NCI-H524 treated with DMSO at 0.1 percent for 48 hours (cell line): ENCODE data around the gene DDX54.

Experiments
- DNase-seq: peaks from one replicate; lab custom pipeline; 2025; lab: John Stamatoyannopoulos, UW

Gene DDX54, protein sequence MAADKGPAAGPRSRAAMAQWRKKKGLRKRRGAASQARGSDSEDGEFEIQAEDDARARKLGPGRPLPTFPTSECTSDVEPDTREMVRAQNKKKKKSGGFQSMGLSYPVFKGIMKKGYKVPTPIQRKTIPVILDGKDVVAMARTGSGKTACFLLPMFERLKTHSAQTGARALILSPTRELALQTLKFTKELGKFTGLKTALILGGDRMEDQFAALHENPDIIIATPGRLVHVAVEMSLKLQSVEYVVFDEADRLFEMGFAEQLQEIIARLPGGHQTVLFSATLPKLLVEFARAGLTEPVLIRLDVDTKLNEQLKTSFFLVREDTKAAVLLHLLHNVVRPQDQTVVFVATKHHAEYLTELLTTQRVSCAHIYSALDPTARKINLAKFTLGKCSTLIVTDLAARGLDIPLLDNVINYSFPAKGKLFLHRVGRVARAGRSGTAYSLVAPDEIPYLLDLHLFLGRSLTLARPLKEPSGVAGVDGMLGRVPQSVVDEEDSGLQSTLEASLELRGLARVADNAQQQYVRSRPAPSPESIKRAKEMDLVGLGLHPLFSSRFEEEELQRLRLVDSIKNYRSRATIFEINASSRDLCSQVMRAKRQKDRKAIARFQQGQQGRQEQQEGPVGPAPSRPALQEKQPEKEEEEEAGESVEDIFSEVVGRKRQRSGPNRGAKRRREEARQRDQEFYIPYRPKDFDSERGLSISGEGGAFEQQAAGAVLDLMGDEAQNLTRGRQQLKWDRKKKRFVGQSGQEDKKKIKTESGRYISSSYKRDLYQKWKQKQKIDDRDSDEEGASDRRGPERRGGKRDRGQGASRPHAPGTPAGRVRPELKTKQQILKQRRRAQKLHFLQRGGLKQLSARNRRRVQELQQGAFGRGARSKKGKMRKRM

DNA sequence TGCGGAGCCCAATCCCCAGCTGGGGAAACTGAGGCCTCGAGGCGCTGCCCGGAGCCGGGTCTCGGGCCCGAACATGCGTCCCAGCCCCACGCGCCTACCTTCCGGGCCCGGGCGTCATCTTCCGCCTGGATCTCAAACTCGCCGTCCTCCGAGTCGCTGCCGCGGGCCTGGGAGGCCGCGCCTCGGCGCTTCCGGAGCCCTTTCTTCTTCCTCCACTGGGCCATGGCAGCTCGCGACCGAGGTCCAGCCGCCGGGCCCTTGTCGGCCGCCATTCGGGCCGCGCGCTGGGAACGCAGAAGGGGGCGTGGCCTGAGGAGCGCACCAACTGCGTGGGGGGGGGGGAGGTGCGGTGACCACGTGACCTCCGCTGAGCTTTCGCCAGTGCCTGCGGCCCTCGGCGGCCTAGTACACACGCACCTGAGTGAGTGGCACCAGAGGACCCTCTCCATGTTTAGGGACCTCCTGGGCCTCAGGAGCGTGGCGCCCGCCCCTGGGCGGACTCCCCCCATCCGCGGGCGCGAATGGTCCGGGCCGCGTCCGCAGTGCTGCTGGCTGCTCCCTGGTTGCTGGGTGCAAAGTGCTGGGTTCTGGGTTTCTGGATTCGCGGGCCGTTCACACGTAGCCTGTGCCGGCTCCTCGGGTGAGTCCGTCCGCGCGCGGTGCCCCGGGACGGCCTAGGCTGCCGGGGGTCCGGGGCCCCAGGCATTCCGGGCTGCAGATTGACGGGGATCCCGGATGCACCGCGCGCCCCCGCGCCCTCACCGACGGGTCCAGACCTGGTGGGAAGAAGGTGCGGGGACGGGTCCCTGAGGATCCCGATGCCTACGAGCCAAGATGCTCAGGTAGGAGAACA, at the start of gene DDX54, which contains the start of gene RITA1:
TSS of gene DDX54 (minus strand) at position 299 of the 853 bp plus-strand sequence. CDS start at position 272, 27 bp downstream.
TSS of gene RITA1 (plus strand) at position 542 of the 853 bp plus-strand sequence. CDS start 1,026 bp downstream, outside the sequence.
- DNase-seq: peak; percentile 55

DNA sequence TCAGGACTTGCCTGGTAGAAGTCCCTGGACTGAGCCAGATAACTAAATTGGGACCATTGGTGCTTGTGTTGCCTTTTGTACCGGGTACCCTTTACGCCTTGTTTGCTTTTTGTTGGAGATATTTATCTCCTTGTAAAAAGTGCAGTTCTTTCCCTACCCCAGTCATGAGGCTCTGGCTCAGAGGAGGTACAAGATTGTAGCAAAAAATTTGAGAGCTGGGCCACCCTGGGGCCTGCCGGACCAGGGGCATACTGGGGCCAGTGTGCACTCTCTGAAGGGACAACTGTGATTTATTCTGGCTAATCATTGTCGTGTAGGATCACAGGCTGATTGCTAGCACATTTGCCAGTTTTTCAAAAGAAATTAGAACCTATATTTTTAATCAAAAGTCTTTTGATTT, 49.2 kb upstream of the DDX54 start:
- no peak for DNase-seq

DNA sequence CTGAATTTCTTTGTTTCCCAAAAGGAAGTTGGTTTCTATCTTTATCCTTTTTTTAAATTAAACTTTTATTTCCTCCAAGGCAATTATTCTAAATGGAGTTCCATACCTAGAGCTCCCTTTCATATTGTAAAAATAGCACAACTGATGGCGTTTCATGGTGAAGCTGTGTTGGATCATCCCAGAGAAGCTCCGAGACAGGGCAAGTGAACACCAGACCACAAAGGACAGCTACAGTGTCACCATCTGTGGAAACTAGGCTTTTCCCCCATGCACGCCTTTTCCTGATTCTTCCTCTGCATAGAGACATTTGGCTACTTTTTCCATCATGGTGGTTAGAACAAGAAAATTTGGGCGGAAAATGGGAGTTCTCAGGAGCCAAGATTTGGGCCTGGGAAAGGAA, 48.7 kb upstream of the DDX54 start:
- DNase-seq: no peak

GRCh38 chr12:113232840-113233585, 47.7 kb upstream of the DDX54 start:
- peak; percentile 67 for DNase-seq

DNA sequence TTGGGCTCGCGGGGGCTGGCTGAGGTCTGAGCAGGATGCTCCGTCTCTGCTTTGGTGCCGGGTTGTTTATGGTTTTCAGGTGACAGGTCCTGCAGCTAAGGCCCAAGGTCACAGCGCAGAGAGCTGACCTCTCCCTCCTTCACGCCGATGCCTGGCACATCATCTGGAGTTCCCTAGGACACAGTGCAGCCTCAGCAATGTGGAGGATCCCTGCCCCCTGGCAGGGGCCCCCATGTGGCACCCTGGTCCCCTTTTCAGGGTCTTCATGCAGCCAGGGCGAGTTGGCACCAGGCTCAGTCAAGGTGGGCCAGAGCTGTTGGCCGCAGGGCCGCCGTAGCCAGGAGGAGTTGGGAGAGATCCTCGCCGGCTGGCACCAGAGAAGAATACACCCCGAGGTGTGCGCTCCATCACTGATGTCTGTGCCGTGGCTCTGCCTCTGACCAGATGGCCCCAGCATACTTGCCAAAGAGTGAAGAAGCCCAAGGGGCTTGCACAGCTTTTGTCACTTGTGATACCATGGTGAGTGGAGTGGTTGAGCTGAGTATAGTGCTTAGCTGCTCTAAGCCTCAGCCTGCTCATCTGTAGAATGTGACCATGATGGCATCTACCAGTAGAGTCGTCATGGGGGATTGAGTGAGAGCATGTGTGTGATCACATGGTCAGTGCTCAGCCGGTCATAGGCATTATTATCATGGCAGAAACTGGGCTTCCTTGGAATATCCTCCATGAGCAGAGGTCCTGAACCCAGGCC, 47.0 kb upstream of the DDX54 start:
- DNase-seq: no peak

GRCh38 chr12:113231235-113232088, 46.2 kb upstream of the DDX54 start:
- no peak for DNase-seq

GRCh38 chr12:113230315-113231234, 45.3 kb upstream of the DDX54 start:
- no peak for DNase-seq

DNA sequence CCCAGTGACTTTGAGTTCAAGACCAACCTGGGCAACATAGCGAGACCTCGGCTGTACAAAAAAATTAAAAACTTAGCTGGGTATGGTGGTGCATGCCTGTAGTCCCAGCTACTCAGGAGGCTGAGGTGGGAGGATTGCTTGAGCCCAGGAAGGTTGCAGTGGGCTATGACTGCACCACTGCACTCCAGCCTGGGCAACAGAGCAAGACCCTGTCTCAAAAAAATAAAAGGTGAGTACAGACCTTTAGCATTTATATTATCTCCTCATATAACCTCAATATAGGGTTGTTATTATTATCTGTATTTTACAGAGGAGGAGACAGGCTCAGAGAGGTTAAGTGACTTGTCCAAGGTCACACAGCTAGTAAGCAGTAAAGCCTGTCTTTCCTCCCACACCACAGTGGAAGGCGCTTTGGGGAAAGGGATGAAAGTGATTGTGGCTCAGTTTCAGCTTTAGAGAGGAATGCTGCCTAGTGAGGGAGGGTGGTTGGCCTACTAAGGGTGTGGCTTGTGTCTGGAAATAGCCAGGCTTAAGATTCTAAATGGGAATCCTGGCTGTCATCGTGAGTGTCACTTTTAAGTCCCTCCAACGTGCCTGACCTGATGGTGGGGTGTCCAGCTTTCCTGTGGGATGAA, 43.2 kb upstream of the DDX54 start:
- DNase-seq: no peak

- no peak for DNase-seq
Observed at GRCh38 chr12:113227686-113228391, 42.6 kb upstream of the DDX54 start.

DNA sequence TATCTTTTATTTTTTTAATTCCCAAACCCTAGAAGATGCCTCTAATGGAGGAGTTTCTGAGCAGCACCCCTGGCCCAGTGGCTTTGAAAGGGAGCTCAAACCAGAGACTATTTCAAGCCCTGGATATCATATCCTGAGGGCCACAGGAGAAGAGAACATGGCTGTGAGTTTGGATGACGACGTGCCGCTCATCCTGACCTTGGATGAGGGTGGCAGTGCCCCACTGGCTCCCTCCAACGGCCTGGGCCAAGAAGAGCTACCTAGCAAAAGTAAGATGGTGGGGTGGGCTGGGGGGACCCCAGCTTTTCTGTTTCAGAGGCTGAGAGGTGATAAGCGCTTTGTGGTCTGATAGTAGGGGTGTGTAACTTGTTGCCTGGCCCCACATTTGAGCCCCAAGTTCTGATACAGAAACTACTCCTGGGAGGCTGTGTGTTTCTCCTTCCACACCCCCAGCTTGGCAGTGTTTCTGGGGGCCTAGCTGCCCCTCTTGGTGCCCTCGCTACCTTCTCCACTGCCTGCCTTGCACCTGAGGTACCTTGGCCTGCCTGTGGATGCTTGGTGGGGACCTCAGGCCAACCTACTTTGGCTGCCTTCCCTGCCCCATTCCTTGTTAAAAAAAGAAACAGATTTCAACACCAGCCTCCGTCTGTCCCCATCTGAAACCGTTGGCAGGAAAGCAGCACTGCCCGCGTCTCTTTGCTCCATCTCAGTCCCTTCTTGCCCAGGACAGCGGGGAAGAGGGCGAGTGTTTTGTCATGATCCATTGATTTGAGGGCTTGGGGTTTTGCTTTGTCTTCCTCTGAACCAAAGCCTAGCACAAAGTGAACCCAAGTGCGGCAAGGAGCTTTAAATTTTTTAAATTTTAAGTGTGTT, 41.7 kb upstream of the DDX54 start:
- DNase-seq: no peak

GRCh38 chr12:113224955-113225354, 39.7 kb upstream of the DDX54 start:
- DNase-seq: no peak

- DNase-seq: no peak
Observed at GRCh38 chr12:113222730-113223531, 37.7 kb upstream of the DDX54 start.

- DNase-seq: no peak
Observed at GRCh38 chr12:113221997-113222729, 36.9 kb upstream of the DDX54 start.

GRCh38 chr12:113221181-113221996, 36.1 kb upstream of the DDX54 start, which contains the start of gene TPCN1:
TSS of gene TPCN1 (plus strand) at chr12:113221464. CDS start at chr12:113226853, 5,389 bp downstream.
- DNase-seq: peak; percentile 97
